ENCODE data around the gene OR8K1. TPM values are rescaled to one million over a fixed set of nuclear protein-coding genes. Genes with fewer than 3 reads are reported as not detected.

Gene OR8K1
- total RNA-seq, 1 donor from 2014 or later = not detected

Other genes with a start within 250 kb of the OR8K1 start
- not detected in 2 replicates for gene OR8H2, start 242.4 kb upstream of the OR8K1 start, total RNA-seq
- not detected in 2 replicates for gene OR8H3, start 223.7 kb upstream of the OR8K1 start, total RNA-seq
- not detected in 2 replicates for gene OR8J3, start 205.8 kb upstream of the OR8K1 start, total RNA-seq
- not detected in 2 replicates for gene OR8K5, start 185.7 kb upstream of the OR8K1 start, total RNA-seq
- not detected in 2 replicates for gene OR5J2, start 169.4 kb upstream of the OR8K1 start, total RNA-seq
- gene OR5T2, start 111.8 kb upstream of the OR8K1 start, total RNA-seq = not detected in 2 replicates
- not detected in 2 replicates for gene OR5T3, start 93.8 kb upstream of the OR8K1 start, total RNA-seq
- not detected in 2 replicates for gene OR5T1, start 71.9 kb upstream of the OR8K1 start, total RNA-seq
- gene OR8H1, start 53.8 kb upstream of the OR8K1 start, total RNA-seq = not detected in 2 replicates
- gene OR8K3, start 30.9 kb upstream of the OR8K1 start, total RNA-seq = not detected in 2 replicates
- gene OR8J1, start 8.3 kb downstream of the OR8K1 start, total RNA-seq = not detected in 2 replicates
- gene OR8U1, start 29.6 kb downstream of the OR8K1 start, total RNA-seq = not detected in 2 replicates
- gene OR5AL1, start 66.7 kb downstream of the OR8K1 start, total RNA-seq = not detected in 2 replicates
- not detected in 2 replicates for gene OR5M3, start 127.3 kb downstream of the OR8K1 start, total RNA-seq
- gene OR5M8, start 145.3 kb downstream of the OR8K1 start, total RNA-seq = not detected in 2 replicates
- not detected in 2 replicates for gene OR5M11, start 197.2 kb downstream of the OR8K1 start, total RNA-seq
- not detected in 2 replicates for gene OR5M10, start 231.7 kb downstream of the OR8K1 start, total RNA-seq

Data from activated T-helper 1 cell treated with anti-CD3 and anti-CD28 coated beads, Interleukin-12 subunit alpha, Interleukin-12 subunit beta, Interleukin-2, Interleukin-4 antibody, amounts not matched to agents 30 ng/mL and 10 ng/mL and 1 ng/mL, durations not matched to agents 14 hours and 24 hours and 36 hours (primary cell).